ENCODE results near the gene SAMD9L. TPM values are rescaled to one million over a fixed set of nuclear protein-coding genes. Genes with fewer than 3 reads are reported as not detected.

The SAMD9L gene
- total RNA-seq, result 10 to 100 TPM in 1 of 9 donors, 1 to 10 TPM in 8; 4.1 to 38.3 (median 5.1) TPM
- polyA plus RNA-seq, result 1 to 10 TPM; 2.1 to 2.7 TPM
- long read RNA-seq, donor 1, partial matches to known transcripts, result 0 of 1 reads
- long read RNA-seq, donor 1, other reads (novel, unspliced or antisense), result 1 of 1 reads
- long read RNA-seq, donor 2, full-length matches to known transcripts, result 2 of 3 reads
- long read RNA-seq, donor 2, partial matches to known transcripts, result 0 of 3 reads
- long read RNA-seq, donor 2, other reads (novel, unspliced or antisense), result 1 of 3 reads
- long read RNA-seq, donor 3, partial matches to known transcripts, result 0 of 1 reads
- long read RNA-seq, donor 3, other reads (novel, unspliced or antisense), result 1 of 1 reads

DNA sequence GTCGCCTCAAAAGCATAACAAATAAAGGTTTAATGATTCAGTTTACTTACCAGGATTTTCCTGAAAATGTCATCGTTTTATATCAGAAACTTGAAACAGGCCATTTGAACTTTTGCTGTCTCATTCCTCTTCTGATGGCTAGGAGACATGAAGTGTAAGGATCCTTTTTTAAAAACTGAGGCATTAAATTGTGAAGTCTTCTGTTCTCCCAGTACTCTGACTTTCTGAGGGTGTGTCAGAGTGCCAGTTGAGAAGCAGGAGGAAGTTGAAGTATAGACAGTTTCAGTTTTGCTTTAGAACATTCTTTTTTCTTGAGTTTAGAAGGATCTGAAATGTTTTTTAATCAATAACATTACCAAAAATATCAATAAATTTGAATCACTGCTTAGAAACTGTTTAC is at the start of gene SAMD9L:
TSS of gene SAMD9L (minus strand) at position 242 of the 400 bp plus-strand sequence. CDS start 12,414 bp downstream, outside the sequence.
- Histone ChIP-seq H3K27ac (peak within 1 kb of the TSS; percentile 40 to 94 (median 57)), H3K9me3 (no peaks in the 10 kb centered on the region), H3K36me3 (peaks cover 0 to 27% (median 20%) of the 10 kb centered on the region in 9 donors), H3K4me1 (peaks cover 0 to 50% (median 8%) of the 10 kb centered on the region in 12 donors), H3K4me3 (peak within 1 kb of the TSS; percentile 4 to 68 (median 50)), H3K27me3 (no peaks in the 10 kb centered on the region)
- 28 to 49% (median 46%) methylated on average over 2 of the region's 2 CpGs for WGBS, 4 donors
- TF ChIP-seq, protein P1, sequence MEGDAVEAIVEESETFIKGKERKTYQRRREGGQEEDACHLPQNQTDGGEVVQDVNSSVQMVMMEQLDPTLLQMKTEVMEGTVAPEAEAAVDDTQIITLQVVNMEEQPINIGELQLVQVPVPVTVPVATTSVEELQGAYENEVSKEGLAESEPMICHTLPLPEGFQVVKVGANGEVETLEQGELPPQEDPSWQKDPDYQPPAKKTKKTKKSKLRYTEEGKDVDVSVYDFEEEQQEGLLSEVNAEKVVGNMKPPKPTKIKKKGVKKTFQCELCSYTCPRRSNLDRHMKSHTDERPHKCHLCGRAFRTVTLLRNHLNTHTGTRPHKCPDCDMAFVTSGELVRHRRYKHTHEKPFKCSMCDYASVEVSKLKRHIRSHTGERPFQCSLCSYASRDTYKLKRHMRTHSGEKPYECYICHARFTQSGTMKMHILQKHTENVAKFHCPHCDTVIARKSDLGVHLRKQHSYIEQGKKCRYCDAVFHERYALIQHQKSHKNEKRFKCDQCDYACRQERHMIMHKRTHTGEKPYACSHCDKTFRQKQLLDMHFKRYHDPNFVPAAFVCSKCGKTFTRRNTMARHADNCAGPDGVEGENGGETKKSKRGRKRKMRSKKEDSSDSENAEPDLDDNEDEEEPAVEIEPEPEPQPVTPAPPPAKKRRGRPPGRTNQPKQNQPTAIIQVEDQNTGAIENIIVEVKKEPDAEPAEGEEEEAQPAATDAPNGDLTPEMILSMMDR (IDR thresholded peaks at IDR 0.05), result no peak
- no peak for TF ChIP-seq POLR2A (IDR thresholded peaks at IDR 0.05)
- ATAC-seq (peak in 3 of 4 donors; percentile 48 to 78 (median 67)), DNase-seq (no peak)
- intact Hi-C loops (cut with DNase I), result loop anchor here in 1 of 10 donors (10.0 kb wide), 1 partner anchor 77 kb away; the partner anchor contains the start of gene HEPACAM2

DNA sequence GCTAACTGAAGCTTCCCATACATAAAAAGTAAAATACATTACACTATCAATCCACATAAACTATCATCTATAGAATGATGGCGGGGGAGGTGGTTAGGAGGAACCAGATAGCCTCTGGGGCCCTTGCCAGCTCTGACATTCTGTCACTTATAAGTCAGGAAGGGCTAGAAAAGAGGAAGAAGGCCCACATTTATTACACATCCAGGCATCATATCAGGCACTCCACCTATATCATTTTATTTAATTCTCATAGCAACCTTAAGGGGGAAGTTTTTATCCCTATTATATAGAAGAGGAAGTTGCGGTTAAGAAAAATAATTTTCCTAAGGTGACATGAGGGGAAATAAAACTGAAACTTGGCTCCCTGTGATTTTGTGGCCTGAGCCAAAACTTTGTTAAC is 48.2 kb upstream of the SAMD9L start:
- 56 to 81% (median 76%) methylated on average over 2 of the region's 2 CpGs for whole genome bisulfite sequencing, 4 donors
- no peaks in the 10 kb centered on the region for H3K9me3 ChIP-seq
- intact Hi-C loops (cut with DNase I), result no loop called here
- no peak for ATAC-seq
- no peaks in the 10 kb centered on the region for H3K36me3 ChIP-seq
- DNase-seq, result peak in 1 of 5 donors; percentile 23
- no peak for TF ChIP-seq POLR2A (IDR thresholded peaks at IDR 0.05)
- TF ChIP-seq, protein P1 (IDR thresholded peaks at IDR 0.05), result no peak
- peaks cover 0 to 7% (median 0%) of the 10 kb centered on the region in 9 donors for H3K27me3 ChIP-seq
- no peak overlapping the region for H3K27ac ChIP-seq
- H3K4me1 ChIP-seq, result no peaks in the 10 kb centered on the region
- H3K4me3 ChIP-seq, result no peak overlapping the region

DNA sequence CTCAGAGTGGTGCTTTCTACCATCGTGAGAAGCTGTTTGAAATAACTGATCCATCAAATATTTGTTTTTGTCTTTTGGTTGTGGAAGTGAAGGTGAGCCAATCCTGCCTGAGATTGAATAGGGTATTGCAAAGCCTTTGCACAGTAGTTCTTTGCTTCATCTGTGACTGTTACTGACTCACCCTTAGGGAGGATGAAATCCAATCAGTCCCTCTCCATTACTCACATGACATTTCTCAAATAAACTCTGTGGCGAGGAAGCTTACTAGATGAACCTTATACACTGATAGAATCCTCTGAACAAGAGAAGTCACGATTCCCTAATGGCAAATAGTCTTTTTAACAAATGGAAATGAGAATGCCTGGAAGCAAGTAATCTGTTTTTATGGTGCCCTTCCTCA is 46.2 kb upstream of the SAMD9L start:
- intact Hi-C loops (cut with DNase I), result no loop called here
- Histone ChIP-seq H3K9me3 (no peaks in the 10 kb centered on the region), H3K27ac (no peak overlapping the region), H3K4me1 (no peaks in the 10 kb centered on the region), H3K4me3 (no peak overlapping the region), H3K27me3 (peaks cover 0 to 8% (median 0%) of the 10 kb centered on the region in 9 donors), H3K36me3 (no peaks in the 10 kb centered on the region)
- no peak for DNase-seq
- no peak for ATAC-seq
- TF ChIP-seq, protein P1 (IDR thresholded peaks at IDR 0.05), result no peak
- TF ChIP-seq POLR2A (IDR thresholded peaks at IDR 0.05), result no peak
- 53 to 67% (median 61%) methylated on average over 3 of the region's 3 CpGs for WGBS, 4 donors

DNA sequence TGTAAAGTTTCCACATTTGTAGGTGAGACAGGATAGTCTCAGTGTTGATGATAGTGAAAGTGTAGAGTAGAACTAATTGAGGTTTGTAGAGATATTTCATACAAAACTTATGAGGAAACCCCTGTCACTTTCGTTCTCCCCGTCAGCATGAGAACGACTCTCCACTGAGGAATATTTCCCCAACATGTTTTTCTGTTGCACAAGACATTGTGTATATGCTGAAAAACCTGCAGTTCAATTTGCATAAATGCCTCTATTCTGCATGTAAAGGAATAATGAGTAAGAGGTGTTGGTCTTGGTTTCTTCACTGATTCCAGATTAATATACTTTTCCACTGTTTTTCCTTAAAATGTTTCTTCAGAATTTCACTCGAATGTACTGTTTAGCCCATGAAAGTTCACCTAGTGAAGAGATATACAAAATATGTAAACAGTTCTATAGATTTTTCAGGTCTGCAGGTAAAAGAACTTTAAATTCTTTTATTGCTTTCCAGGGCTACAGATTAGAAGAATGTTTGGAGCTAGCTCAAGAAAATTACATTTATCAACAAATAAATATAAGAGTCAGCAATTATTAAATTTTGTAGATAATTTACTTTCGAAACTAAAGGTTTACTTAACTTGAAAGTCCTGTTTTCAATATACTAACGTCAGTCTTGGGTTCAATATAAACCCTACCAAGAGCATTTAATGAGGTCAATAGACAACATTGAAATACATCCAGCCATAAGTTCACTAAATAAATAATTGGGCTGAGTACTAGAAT is 40.9 kb upstream of the SAMD9L start:
- intact Hi-C loops (cut with DNase I), result no loop called here

More for the DNA sequence above, 40.9 kb upstream of the SAMD9L start:
- Histone ChIP-seq H3K36me3 (no peaks in the 10 kb centered on the region), H3K9me3 (no peaks in the 10 kb centered on the region), H3K27ac (no peak overlapping the region), H3K4me3 (no peak overlapping the region), H3K27me3 (peaks cover 0 to 12% (median 0%) of the 10 kb centered on the region in 9 donors), H3K4me1 (no peaks in the 10 kb centered on the region)
- WGBS, 4 donors, result 68 to 73% (median 68%) methylated on average over 6 of the region's 6 CpGs
- DNase-seq, result no peak
- no peak for ATAC-seq
- TF ChIP-seq, protein P1 (IDR thresholded peaks at IDR 0.05), result no peak
- no peak for TF ChIP-seq POLR2A (IDR thresholded peaks at IDR 0.05)

All from heart left ventricle (tissue), 16 donors.